Suprapubic skin (tissue), 4 donors: ENCODE data around the gene DPY19L2.
"Not testable (repeated sequence)": the region's sequence is repeated elsewhere in the genome, so short reads cannot be mapped to it uniquely, and the experiment has no call there.

ENCODE experiments used
- CTCF ChIP-seq, 2 donors: fragments of 200-600 bp in 1 of 2; fragments of 450-650 bp in 1 of 2; sonication (generic) in 1 of 2; IDR thresholded peaks; one replicate each; pipeline ENCODE4 v1.5.1; 2016 to 2019; ENCODE audit warnings: antibody characterized with exemption in 2 of 2, mild to moderate bottlenecking in 1 of 2, moderate library complexity in 1 of 2
- POLR2A ChIP-seq, 2 donors: fragments of 450-650 bp; IDR thresholded peaks; one replicate each; pipeline ENCODE4 v1.6.1; 2017; ENCODE audit warnings: antibody characterized with exemption in 2 of 2, mild to moderate bottlenecking in 2 of 2, moderate library complexity in 2 of 2
- POLR2AphosphoS5 ChIP-seq, 3 donors: sonication (generic); formaldehyde crosslinking; IDR thresholded peaks; one replicate each; pipeline ENCODE4 v1.6.1; 2017; ENCODE audit warnings: antibody characterized with exemption in 3 of 3

- TF ChIP-seq CTCF, POLR2A, POLR2AphosphoS5 (IDR thresholded peaks at IDR 0.05): not testable (repeated sequence)
These were observed 1.1 kb upstream of the DPY19L2 start for GRCh38 chr12:63669427-63669826.
